Measurements from ENCODE around the gene FOSL2. TPM values are rescaled to one million over a fixed set of nuclear protein-coding genes. Genes with fewer than 3 reads are reported as not detected.
"Not testable (repeated sequence)": the region's sequence is repeated elsewhere in the genome, so short reads cannot be mapped to it uniquely, and the experiment has no call there.

FOSL2 gene
- total RNA-seq, 2 experiments from 2014 or later, result 37.3 to 40.9 TPM

DNA sequence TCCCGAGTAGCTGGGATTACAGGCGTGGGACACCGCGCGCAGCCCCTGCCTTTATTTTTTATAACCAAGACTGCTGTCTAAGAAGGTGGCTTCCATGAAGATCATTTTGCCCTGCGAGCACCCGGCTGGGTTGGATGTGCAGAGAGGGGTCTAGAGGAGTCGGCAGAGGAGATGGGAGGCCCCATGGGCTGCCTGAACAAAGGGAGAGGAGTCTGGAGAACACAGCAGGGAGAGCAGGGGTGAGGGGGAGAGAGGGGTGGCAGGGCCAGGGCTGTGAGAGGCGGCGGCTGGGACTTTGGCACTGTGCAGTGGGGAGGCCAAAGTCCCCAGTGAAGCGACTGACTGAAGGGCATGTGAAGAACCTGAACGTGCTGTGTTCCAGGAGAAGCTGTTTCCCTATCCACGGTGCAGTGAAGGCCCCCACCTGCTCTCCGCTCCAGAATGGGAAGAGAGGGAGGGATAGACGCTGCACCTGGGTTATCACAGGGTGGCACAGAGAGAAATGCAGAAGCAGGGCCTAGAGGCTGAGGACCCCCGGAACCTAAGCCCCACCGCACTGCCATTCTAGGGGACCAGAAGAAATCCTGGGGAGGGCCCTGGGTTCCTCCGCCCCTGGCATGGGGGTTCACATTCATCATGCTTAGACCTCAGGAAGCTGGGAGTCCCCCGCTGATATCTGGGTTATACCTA, 24.8 kb upstream of the FOSL2 start:
- Mint-ChIP-seq H3K9me3 (ENCODE audit: insufficient read depth) (no peaks in the 10 kb centered on the region), H3K36me3 (ENCODE audit: low read depth) (no peaks in the 10 kb centered on the region), H3K4me3 (peak overlapping the region; percentile 6), H3K27ac (peak overlapping the region; percentile 92), H3K4me1 (ENCODE audit: low read depth) (peaks cover 55% of the 10 kb centered on the region), H3K27me3 (ENCODE audit: low read depth) (peaks cover 15% of the 10 kb centered on the region)
- DNase-seq (no peak), ATAC-seq (no peak)
- ChIA-PET CTCF (interaction anchor here (1.7 kb wide), 1 partner anchor 23 kb away, joined by 4 read pairs; no protein-coding TSS in a partner anchor), POLR2A (no interaction called here)

DNA sequence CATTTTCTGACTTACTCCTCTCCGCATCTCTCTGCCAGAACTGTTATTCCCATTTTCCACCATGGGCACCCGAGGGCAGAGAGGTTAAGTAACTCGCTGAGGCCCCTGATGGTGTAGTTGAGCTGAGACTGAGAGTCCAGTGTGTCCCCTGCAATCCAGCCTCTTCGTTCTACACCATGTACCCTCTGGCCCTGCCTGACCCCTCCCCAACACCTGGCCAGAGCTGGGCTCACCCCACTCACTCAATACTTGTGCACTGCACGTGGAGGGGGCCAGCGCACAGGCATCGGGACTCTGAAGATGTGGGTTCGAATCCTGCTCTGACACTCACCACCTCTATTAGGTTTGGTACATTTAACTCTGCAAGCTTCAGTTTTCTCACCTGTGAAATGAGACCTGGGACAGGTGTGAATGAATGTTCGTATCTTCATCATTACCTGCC, 24.3 kb upstream of the FOSL2 start:
- CTCF ChIA-PET, result no interaction called here
- Mint-ChIP-seq H3K9me3 (ENCODE audit: insufficient read depth) (no peaks in the 10 kb centered on the region), H3K36me3 (ENCODE audit: low read depth) (no peaks in the 10 kb centered on the region), H3K27me3 (ENCODE audit: low read depth) (peaks cover 17% of the 10 kb centered on the region), H3K4me1 (ENCODE audit: low read depth) (peaks cover 53% of the 10 kb centered on the region), H3K4me3 (no peak overlapping the region), H3K27ac (peak overlapping the region; percentile 56)
- POLR2A ChIA-PET, result no interaction called here
- ATAC-seq, result no peak
- no peak for DNase-seq

DNA sequence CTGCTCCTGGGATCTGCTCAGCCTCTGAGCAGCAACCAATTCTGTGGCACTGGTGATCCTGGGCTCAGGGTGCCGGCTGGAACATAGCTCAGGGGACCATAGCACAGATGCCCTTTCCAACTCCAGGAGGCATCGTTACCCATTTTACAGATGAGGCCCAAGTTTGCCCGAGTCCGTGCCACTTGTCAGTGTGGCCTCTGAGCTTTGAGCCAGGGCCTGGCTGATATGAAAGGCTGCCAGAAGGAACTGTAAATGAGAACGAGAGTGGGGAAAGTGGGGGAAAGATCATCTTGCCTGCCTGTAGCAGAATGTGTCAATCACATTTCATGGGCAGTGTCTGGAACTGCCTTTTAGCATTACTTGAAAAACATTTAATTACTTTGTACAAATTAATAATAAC, 23.3 kb upstream of the FOSL2 start:
- Mint-ChIP-seq H3K4me3 (no peak overlapping the region), H3K27me3 (ENCODE audit: low read depth) (peaks cover 19% of the 10 kb centered on the region), H3K4me1 (ENCODE audit: low read depth) (peaks cover 48% of the 10 kb centered on the region), H3K36me3 (ENCODE audit: low read depth) (no peaks in the 10 kb centered on the region), H3K9me3 (ENCODE audit: insufficient read depth) (no peaks in the 10 kb centered on the region), H3K27ac (peak overlapping the region; percentile 36)
- DNase-seq, result no peak
- CTCF ChIA-PET, result no interaction called here
- no peak for ATAC-seq
- POLR2A ChIA-PET, result no interaction called here

DNA sequence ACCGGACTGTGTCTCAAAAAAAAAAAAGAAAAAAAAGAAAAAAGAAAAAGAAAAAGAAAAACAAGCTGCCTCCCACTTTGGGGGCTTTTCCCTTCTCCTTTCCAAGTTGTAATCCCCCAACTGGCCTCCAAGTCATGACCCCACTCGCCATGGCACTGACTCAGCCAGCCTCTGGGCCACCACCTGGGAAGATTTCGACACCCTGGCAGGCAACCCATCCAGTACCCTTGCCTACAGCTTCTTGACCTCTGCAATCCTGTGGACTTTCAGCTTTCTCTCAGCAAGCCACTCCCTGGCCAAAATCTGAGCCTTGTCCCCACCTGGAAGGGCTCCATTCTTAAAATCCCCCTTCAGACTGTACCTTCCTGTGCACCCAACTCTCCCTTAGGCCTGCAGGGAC, 22.3 kb upstream of the FOSL2 start:
- ATAC-seq (no peak), DNase-seq (no peak)
- H3K4me1 Mint-ChIP-seq (ENCODE audit: low read depth), result peaks cover 38% of the 10 kb centered on the region
- H3K9me3 Mint-ChIP-seq (ENCODE audit: insufficient read depth), result no peaks in the 10 kb centered on the region
- no peak overlapping the region for H3K27ac Mint-ChIP-seq
- POLR2A ChIA-PET, result no interaction called here
- peaks cover 19% of the 10 kb centered on the region for H3K27me3 Mint-ChIP-seq (ENCODE audit: low read depth)
- CTCF ChIA-PET, result no interaction called here
- H3K36me3 Mint-ChIP-seq (ENCODE audit: low read depth), result no peaks in the 10 kb centered on the region
- no peak overlapping the region for H3K4me3 Mint-ChIP-seq

DNA sequence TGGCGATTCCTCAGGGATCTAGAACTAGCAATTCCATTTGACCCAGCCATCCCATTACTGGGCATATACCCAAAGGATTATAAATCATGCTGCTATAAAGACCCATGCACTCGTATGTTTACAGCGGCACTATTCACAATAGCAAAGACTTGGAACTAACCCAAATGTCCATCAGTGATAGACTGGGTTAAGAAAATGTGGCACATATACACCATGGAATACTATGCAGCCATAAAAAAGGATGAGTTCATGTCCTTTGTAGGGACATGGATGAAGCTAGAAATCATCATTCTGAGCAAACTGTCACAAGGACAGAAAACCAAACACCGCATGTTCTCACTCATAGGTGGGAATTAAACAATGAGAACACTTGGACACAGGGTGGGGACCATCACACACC, 20.9 kb upstream of the FOSL2 start:
- DNase-seq; CTCF ChIA-PET; H3K36me3 Mint-ChIP-seq (ENCODE audit: low read depth); POLR2A ChIA-PET; H3K9me3 Mint-ChIP-seq (ENCODE audit: insufficient read depth); ATAC-seq; H3K4me3 Mint-ChIP-seq; H3K27ac Mint-ChIP-seq: not testable (repeated sequence)
- H3K27me3 Mint-ChIP-seq (ENCODE audit: low read depth), result peaks cover 19% of the 10 kb centered on the region
- peaks cover 25% of the 10 kb centered on the region for H3K4me1 Mint-ChIP-seq (ENCODE audit: low read depth)

DNA sequence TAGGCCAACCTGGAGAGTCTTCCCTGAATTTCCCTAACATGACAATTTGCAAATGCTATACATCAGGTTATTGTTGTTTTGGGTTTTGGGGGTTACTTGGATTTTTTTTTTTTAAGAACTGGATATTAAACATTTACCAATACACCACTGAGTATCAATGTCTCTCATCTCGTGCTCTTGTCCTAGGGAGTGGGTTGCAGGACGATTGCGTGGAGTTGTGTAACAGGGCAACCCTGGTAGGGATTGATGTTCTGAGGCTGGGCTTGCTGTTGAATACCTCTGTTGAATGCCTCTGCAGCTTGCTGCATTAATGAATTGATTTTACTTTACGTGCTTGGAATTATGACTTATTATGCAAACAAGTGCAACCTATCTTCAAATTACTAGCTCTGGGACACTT, 18.8 kb upstream of the FOSL2 start:
- CTCF ChIA-PET, result no interaction called here
- Mint-ChIP-seq H3K27me3 (ENCODE audit: low read depth) (peaks cover 19% of the 10 kb centered on the region), H3K36me3 (ENCODE audit: low read depth) (no peaks in the 10 kb centered on the region), H3K4me1 (ENCODE audit: low read depth) (peaks cover 22% of the 10 kb centered on the region), H3K9me3 (ENCODE audit: insufficient read depth) (no peaks in the 10 kb centered on the region), H3K4me3 (no peak overlapping the region), H3K27ac (no peak overlapping the region)
- no peak for DNase-seq
- no peak for ATAC-seq
- POLR2A ChIA-PET, result interaction anchor here (2.0 kb wide), 1 partner anchor 17 kb away, joined by 4 read pairs; no protein-coding TSS in a partner anchor

DNA sequence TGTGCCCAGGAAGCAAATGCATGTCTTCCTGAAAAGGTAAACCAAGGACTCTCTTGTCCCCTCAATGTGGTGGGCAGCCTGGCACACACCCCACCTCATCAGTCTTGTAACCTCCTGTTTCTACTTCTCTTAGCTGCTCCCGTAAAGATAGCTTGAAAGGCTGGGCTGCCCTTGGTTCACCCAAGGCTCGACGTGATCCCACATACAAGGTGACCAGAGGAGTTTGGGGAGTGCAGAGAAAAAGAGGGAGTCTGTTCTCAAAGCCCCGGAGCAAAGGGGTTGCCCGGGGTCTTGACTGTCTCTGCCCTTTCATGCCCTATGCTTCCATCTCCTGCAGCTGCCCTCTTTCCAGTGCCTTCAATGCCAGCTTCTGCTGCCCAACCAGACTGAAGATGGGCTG, 18.3 kb upstream of the FOSL2 start:
- Mint-ChIP-seq H3K27ac (no peak overlapping the region), H3K9me3 (ENCODE audit: insufficient read depth) (no peaks in the 10 kb centered on the region), H3K4me3 (no peak overlapping the region), H3K36me3 (ENCODE audit: low read depth) (no peaks in the 10 kb centered on the region), H3K27me3 (ENCODE audit: low read depth) (peaks cover 19% of the 10 kb centered on the region), H3K4me1 (ENCODE audit: low read depth) (peaks cover 25% of the 10 kb centered on the region)
- CTCF ChIA-PET, result no interaction called here
- DNase-seq (no peak), ATAC-seq (no peak)
- POLR2A ChIA-PET, result interaction anchor here (2.0 kb wide), 1 partner anchor 16 kb away, joined by 4 read pairs; no protein-coding TSS in a partner anchor

DNA sequence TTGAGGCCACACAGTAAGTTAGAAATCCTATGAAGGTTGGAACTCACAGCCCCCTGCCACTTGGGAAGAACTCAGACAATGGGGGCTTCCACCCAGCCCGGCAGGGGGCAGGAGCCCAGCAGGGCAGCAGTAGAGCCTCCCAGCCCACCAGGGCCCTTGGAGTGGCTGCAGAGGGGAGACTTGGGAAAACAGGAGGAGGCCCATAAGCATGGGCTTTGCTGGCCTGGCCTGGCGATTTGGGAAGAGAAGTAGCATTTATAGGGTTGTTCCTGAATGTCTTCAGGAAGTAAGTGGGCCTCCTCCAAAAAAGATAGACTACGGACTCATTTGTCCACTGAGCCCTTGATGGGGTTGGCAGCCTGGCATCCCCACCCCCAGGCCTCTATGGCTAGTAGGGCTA, 17.4 kb upstream of the FOSL2 start:
- Mint-ChIP-seq H3K36me3 (ENCODE audit: low read depth) (no peaks in the 10 kb centered on the region), H3K9me3 (ENCODE audit: insufficient read depth) (no peaks in the 10 kb centered on the region), H3K4me1 (ENCODE audit: low read depth) (peaks cover 33% of the 10 kb centered on the region), H3K27ac (no peak overlapping the region), H3K27me3 (ENCODE audit: low read depth) (peaks cover 19% of the 10 kb centered on the region), H3K4me3 (no peak overlapping the region)
- CTCF ChIA-PET, result no interaction called here
- ATAC-seq (no peak), DNase-seq (no peak)
- POLR2A ChIA-PET, result no interaction called here

DNA sequence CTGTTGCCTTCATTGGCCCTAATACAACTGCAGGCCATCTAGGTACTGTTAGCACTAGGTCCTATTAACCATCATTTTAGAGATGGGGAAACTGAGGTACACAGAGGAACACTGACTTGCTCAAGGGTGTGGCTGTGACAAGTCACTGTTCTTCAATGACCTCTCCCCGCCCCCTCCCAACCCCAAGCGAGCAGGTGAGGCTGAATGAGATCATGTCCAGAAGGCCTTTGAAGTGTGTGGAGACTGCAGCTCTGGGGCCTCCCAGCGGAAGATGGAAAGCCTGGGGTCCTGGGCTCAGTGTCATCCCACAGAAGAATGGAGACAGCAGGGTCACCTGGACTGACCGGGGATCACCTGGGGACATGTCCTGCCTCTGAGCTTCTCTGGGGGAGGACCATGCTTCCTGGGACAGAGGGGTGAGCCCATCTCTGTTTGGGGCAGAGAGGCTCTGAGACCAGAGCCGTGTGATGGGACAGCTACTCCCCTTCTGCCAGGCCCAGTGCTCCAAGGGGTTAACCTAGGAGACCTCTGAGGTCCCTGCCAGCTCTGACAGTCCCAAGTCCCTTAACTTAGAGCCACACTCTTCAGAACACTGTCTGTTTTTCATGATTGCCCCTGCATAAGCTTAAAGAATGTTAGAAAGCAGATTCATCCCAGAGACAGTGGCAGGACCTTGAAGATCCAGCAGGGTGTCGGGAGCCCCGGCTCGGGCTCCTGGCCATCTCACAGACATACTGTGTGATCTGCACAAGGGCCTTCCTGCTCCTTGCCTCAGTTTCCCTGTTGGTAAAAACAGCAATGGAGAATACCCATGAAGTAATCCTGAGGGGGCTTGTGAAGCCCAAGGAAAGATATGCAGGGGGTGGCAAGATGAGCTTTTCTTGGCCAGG, 16.7 kb upstream of the FOSL2 start:
- ATAC-seq (no peak), DNase-seq (no peak)
- ChIA-PET POLR2A (no interaction called here), CTCF (no interaction called here)
- Mint-ChIP-seq H3K9me3 (ENCODE audit: insufficient read depth) (no peaks in the 10 kb centered on the region), H3K27me3 (ENCODE audit: low read depth) (peaks cover 15% of the 10 kb centered on the region), H3K27ac (no peak overlapping the region), H3K4me1 (ENCODE audit: low read depth) (peaks cover 38% of the 10 kb centered on the region), H3K4me3 (no peak overlapping the region), H3K36me3 (ENCODE audit: low read depth) (no peaks in the 10 kb centered on the region)

DNA sequence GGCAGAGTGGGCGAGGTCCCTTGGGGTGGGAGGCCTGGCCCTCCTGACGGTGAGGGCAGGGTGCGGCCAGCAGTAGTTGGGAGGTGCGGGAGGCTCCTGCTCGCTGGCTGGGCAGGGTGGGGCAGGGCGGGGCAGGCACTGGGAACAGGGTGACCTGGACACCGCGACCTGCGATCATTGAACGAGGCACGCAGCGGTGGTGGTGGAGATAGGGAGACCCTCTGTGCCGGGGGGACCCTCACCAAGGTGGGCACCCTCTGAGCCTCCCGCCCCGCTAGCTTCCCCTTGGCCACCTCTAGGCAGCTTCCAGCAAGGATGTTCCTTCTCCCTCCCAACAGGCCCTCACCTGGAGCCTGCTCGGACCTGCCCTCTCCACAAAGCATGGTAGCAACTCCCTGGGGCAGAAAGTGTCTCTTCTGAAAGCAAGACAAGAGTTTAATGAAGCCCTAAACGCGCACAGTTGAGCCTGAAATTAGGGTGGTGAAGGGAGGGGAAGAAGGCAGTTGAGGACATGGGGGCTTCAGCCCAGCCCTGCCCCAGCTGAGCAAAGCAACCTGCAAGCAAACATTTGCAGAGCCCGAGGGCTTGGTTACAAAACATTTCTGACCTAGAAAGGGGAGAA, 15.4 kb upstream of the FOSL2 start:
- H3K4me3 Mint-ChIP-seq, result no peak overlapping the region
- no peak for ATAC-seq
- ChIA-PET CTCF (interaction anchor here (3.2 kb wide), 1 partner anchor 14 kb away, joined by 16 read pairs; the partner anchor contains the start of gene FOSL2), POLR2A (interaction anchor here (1.1 kb wide), 1 partner anchor 11 kb away, joined by 3 read pairs; no protein-coding TSS in a partner anchor)
- H3K4me1 Mint-ChIP-seq (ENCODE audit: low read depth), result peaks cover 41% of the 10 kb centered on the region
- H3K27me3 Mint-ChIP-seq (ENCODE audit: low read depth), result peaks cover 9% of the 10 kb centered on the region
- no peaks in the 10 kb centered on the region for H3K36me3 Mint-ChIP-seq (ENCODE audit: low read depth)
- no peaks in the 10 kb centered on the region for H3K9me3 Mint-ChIP-seq (ENCODE audit: insufficient read depth)
- H3K27ac Mint-ChIP-seq, result no peak overlapping the region
- no peak for DNase-seq

DNA sequence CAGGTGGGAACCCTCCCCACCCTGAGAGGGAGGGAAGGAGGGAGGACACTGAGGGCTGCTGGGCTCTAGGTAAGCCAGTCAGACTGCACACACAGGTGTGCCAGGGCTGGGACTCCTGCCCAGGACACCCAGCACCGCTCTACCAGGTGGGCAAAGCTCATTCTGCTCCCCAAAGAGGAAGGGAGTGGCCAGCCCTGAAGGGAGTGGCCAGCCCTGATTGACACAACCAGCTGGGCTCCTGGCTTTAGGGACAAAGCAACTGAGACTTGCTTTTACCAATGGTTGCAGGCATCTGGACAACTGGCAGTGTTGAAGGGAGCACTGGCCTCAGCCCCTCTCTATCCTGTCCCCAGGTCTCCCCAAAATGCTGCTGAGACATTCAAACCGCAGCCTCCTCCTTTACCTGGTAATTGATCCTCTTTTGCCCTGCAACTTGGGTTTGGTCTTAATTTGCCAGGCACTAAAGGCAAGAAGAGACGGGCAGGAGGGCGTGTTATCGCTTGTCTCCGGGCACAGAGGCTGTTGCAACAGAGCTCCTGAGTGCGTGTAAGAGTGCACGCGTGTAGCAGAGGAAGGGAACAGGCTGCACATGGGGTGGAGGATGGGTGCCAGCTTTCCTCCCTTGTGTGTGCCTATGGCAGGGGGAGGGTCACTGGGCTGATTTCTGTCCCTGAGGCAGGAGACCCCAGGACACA, 14.5 kb upstream of the FOSL2 start:
- Mint-ChIP-seq H3K4me3 (no peak overlapping the region), H3K9me3 (ENCODE audit: insufficient read depth) (no peaks in the 10 kb centered on the region), H3K27ac (peak overlapping the region; percentile 37), H3K36me3 (ENCODE audit: low read depth) (no peaks in the 10 kb centered on the region), H3K4me1 (ENCODE audit: low read depth) (peaks cover 47% of the 10 kb centered on the region), H3K27me3 (ENCODE audit: low read depth) (peaks cover 3% of the 10 kb centered on the region)
- ChIA-PET CTCF (interaction anchor here (2.1 to 3.2 kb wide), 2 partner anchors 13 to 41 kb away, joined by 8 to 16 read pairs; partner anchors contain the start of gene FOSL2), POLR2A (interaction anchor here (0.7 to 1.1 kb wide), 2 partner anchors 12 kb away, joined by 3 read pairs; no protein-coding TSS in a partner anchor)
- DNase-seq (no peak), ATAC-seq (peak; percentile 17)
